Right atrium auricular region (tissue), 2 donors: ENCODE data around the gene LENG1. TPM values are rescaled to one million over a fixed set of nuclear protein-coding genes. Genes with fewer than 3 reads are reported as not detected.

Experiments
- DNase-seq: peaks from one replicate; pipeline ENCODE4 v3.0.0-alpha.2; 2019; ENCODE audit warnings: low spot score
- H3K27ac ChIP-seq, 2 donors: fragments of 200-600 bp; sonication (generic); 1 replicate in 1 of 2; 2 replicates in 1 of 2; pipeline ENCODE4 v1.5.1; 2016 to 2019
- H3K27me3 ChIP-seq, 2 donors: fragments of 200-600 bp; sonication (generic); one replicate each; pipeline versions ENCODE4 v1.5.1 to v1.6.0; 2017 to 2019
- H3K36me3 ChIP-seq: fragments of 200-600 bp; sonication (generic); one replicate; pipeline ENCODE4 v1.5.1; 2016
- H3K4me1 ChIP-seq, 2 donors: fragments of 200-600 bp; sonication (generic); one replicate each; pipeline versions ENCODE4 v1.5.1 to v1.6.0; 2017 to 2019
- H3K4me3 ChIP-seq, 2 donors: fragments of 200-600 bp; sonication (generic); 1 replicate in 1 of 2; 2 replicates in 1 of 2; pipeline ENCODE4 v1.5.1; 2017 to 2019; ENCODE audit warnings: mild to moderate bottlenecking in 1 of 2, moderate library complexity in 1 of 2
- H3K9me3 ChIP-seq, 2 donors: fragments of 200-600 bp; sonication (generic); one replicate each; pipeline ENCODE4 v1.5.1; 2019
- CTCF ChIP-seq, 2 donors: fragments of 200-600 bp; sonication (generic); IDR thresholded peaks; one replicate each; pipeline ENCODE4 v1.5.1; 2019; ENCODE audit warnings: antibody characterized with exemption in 2 of 2
- total RNA-seq, 2 donors: library from RNA; depleted of rRNA; stranded (reverse); fragments of >200 nt; gene quantifications; one replicate each; pipeline ENCODE4 v1.1.0, GENCODE V29; 2016

The LENG1 gene
- total RNA-seq, 2 donors from 2014 or later, result 6.3 to 10.0 TPM

GRCh38 chr19:54127688-54128440 lies 31.7 kb downstream of the LENG1 start:
- Histone ChIP-seq H3K9me3 (no peaks in the 10 kb centered on the region), H3K27ac (no peak overlapping the region), H3K36me3 (peaks cover 84% of the 10 kb centered on the region), H3K4me3 (no peak overlapping the region), H3K27me3 (no peaks in the 10 kb centered on the region), H3K4me1 (no peaks in the 10 kb centered on the region)
- TF ChIP-seq CTCF (IDR thresholded peaks at IDR 0.05), result no peak
- no peak for DNase-seq

GRCh38 chr19:54125713-54126112 lies 33.8 kb downstream of the LENG1 start:
- Histone ChIP-seq H3K27me3 (no peaks in the 10 kb centered on the region), H3K4me1 (no peaks in the 10 kb centered on the region), H3K27ac (no peak overlapping the region), H3K4me3 (no peak overlapping the region), H3K9me3 (no peaks in the 10 kb centered on the region), H3K36me3 (peaks cover 86% of the 10 kb centered on the region)
- no peak for TF ChIP-seq CTCF (IDR thresholded peaks at IDR 0.05)
- no peak for DNase-seq

GRCh38 chr19:54124393-54124792 lies 35.1 kb downstream of the LENG1 start:
- Histone ChIP-seq H3K36me3 (peaks cover 91% of the 10 kb centered on the region), H3K9me3 (no peaks in the 10 kb centered on the region), H3K4me1 (no peaks in the 10 kb centered on the region), H3K27me3 (no peaks in the 10 kb centered on the region), H3K27ac (no peak overlapping the region), H3K4me3 (no peak overlapping the region)
- no peak for DNase-seq
- no peak for TF ChIP-seq CTCF (IDR thresholded peaks at IDR 0.05)

GRCh38 chr19:54123682-54124081 lies 35.8 kb downstream of the LENG1 start:
- DNase-seq, result no peak
- H3K36me3 ChIP-seq, result peaks cover 90% of the 10 kb centered on the region
- H3K27ac ChIP-seq, result no peak overlapping the region
- H3K4me1 ChIP-seq, result no peaks in the 10 kb centered on the region
- H3K9me3 ChIP-seq, result no peaks in the 10 kb centered on the region
- TF ChIP-seq CTCF (IDR thresholded peaks at IDR 0.05), result no peak
- H3K4me3 ChIP-seq, result no peak overlapping the region
- no peaks in the 10 kb centered on the region for H3K27me3 ChIP-seq

GRCh38 chr19:54121259-54121658 lies 38.3 kb downstream of the LENG1 start:
- Histone ChIP-seq H3K27me3 (no peaks in the 10 kb centered on the region), H3K36me3 (peaks cover 73% of the 10 kb centered on the region), H3K4me1 (peaks cover 0 to 9% of the 10 kb centered on the region in 2 donors), H3K4me3 (no peak overlapping the region), H3K9me3 (no peaks in the 10 kb centered on the region), H3K27ac (no peak overlapping the region)
- TF ChIP-seq CTCF (IDR thresholded peaks at IDR 0.05), result no peak
- DNase-seq, result no peak
